GM12878 (cell line): Measurements from ENCODE around the gene ESPNL.

Experiments
- CBFB ChIP-seq: IDR thresholded peaks from 2 replicates; pipeline ENCODE4 v1.6.1; 2016; ENCODE audit warnings: antibody characterized with exemption, low read depth
- EP300 ChIP-seq, 2 experiments: fragments of 150-350 bp in 1 of 2; IDR thresholded peaks; 2 replicates each; pipeline ENCODE4 v1.6.1; 2011 to 2012; ENCODE audit warnings: low read depth in 2 of 2, low read length in 2 of 2, borderline replicate concordance in 1 of 2, improper control_type of control experiment in 1 of 2, inconsistent platforms in 1 of 2; ENCODE audit not compliant: control insufficient read depth in 1 of 2
- ESRRA ChIP-seq: IDR thresholded peaks from 2 replicates; pipeline ENCODE4 v1.6.1; 2012; ENCODE audit warnings: mild to moderate bottlenecking, low read length, improper control_type of control experiment
- FOXM1 ChIP-seq: IDR thresholded peaks from 2 replicates; pipeline ENCODE4 v1.6.1; 2012; ENCODE audit warnings: low read depth, mild to moderate bottlenecking, inconsistent platforms, low read length, moderate library complexity
- HDAC2 ChIP-seq: fragments of 200-600 bp; sonication (generic); IDR thresholded peaks from 2 replicates; pipeline ENCODE4 v1.6.1; 2017
- POLR2AphosphoS5 ChIP-seq: IDR thresholded peaks from 2 replicates; pipeline ENCODE4 v1.6.1; 2011; ENCODE audit warnings: mild to moderate bottlenecking, low read length, inconsistent platforms
- RAD21 ChIP-seq: IDR thresholded peaks from 2 replicates; pipeline ENCODE4 v1.6.1; 2011; ENCODE audit warnings: mild to moderate bottlenecking, low read depth, low read length, moderate library complexity; ENCODE audit not compliant: insufficient read depth
- RELA ChIP-seq: fragments of 450-650 bp; IDR thresholded peaks from 2 replicates; pipeline ENCODE4 v1.8.0; 2014; ENCODE audit warnings: borderline replicate concordance; ENCODE audit not compliant: partially characterized antibody
- STAT3 ChIP-seq: IDR thresholded peaks from 2 replicates; pipeline ENCODE4 v1.6.1; 2011; ENCODE audit warnings: low read depth, low read length, improper control_type of control experiment
- USF1 ChIP-seq: IDR thresholded peaks from 2 replicates; pipeline ENCODE4 v1.6.1; 2011; ENCODE audit warnings: borderline replicate concordance, low read depth, mild to moderate bottlenecking, moderate library complexity, mixed read lengths, low read length; ENCODE audit not compliant: insufficient read depth; ENCODE audit errors: extremely low read length
- ZSCAN29 ChIP-seq: fragments of 450-650 bp; IDR thresholded peaks from 2 replicates; pipeline ENCODE4 v1.6.1; 2017; ENCODE audit warnings: mild to moderate bottlenecking, moderate library complexity
- TF ChIP-seq, protein P1 (sequence below), 3 experiments: IDR thresholded peaks in 2 of 3; conservative IDR thresholded peaks in 1 of 3; 2 replicates each; pipeline ENCODE4 v1.5.1; 2011; ENCODE audit warnings: low read depth in 3 of 3, low read length in 3 of 3, mild to moderate bottlenecking in 3 of 3, control low read depth in 2 of 3, moderate library complexity in 2 of 3, inconsistent platforms in 1 of 3, mixed read lengths in 1 of 3; ENCODE audit not compliant: control insufficient read depth in 2 of 3, insufficient read depth in 1 of 3; ENCODE audit errors: extremely low read depth in 1 of 3

DNA sequence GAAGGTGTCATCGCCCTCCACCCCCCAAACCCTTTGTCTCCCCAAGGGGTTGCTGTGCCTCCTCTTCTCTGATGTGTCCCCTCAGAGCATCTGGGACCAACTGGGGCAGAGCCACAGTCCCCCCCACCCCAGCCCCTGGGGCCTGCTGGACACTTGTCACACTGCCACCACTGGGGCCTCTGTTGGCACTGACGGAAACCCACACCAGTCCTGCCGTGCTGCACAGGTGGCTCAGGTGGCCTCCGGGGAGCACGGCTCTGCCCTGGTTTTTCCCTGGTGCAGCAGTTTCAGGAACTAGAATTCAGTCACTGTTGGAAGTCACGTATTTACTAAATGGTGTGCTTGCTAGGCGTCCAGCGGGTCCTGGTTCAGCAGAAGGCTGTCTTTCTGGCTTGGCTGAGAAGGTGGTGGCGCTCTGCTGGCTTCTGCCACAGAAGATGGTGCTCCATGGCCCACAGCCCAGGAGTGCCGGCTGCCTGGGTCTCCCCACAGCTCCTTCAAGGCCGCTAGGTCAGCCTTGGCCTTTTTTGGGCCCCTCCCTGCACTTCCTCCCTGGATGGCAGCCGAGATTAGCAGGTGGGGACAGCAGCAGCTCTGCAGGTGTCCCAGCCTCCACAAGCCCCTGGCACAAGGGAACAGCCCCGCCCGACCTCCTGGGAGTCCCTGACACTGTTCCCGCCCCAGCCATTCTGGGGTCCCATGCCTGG lies 19.8 kb downstream of the ESPNL start:
- TF ChIP-seq FOXM1 = no peak
- no peak for TF ChIP-seq EP300 (IDR thresholded peaks at IDR 0.05; ENCODE audit: borderline replicate concordance in 1 of 2, control insufficient read depth in 1 of 2, low read depth in 2 of 2, low read length in 2 of 2)
- TF ChIP-seq RAD21 = no peak
- no peak for TF ChIP-seq CBFB
- no peak for TF ChIP-seq STAT3
- TF ChIP-seq, protein P1, sequence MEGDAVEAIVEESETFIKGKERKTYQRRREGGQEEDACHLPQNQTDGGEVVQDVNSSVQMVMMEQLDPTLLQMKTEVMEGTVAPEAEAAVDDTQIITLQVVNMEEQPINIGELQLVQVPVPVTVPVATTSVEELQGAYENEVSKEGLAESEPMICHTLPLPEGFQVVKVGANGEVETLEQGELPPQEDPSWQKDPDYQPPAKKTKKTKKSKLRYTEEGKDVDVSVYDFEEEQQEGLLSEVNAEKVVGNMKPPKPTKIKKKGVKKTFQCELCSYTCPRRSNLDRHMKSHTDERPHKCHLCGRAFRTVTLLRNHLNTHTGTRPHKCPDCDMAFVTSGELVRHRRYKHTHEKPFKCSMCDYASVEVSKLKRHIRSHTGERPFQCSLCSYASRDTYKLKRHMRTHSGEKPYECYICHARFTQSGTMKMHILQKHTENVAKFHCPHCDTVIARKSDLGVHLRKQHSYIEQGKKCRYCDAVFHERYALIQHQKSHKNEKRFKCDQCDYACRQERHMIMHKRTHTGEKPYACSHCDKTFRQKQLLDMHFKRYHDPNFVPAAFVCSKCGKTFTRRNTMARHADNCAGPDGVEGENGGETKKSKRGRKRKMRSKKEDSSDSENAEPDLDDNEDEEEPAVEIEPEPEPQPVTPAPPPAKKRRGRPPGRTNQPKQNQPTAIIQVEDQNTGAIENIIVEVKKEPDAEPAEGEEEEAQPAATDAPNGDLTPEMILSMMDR (IDR thresholded peaks at IDR 0.05 in 2 of 3, conservative IDR thresholded peaks at IDR 0.05 in 1 of 3; ENCODE audit: control insufficient read depth in 2 of 3, extremely low read depth in 1 of 3, insufficient read depth in 1 of 3, low read depth in 3 of 3, low read length in 3 of 3) = no peak
- TF ChIP-seq RELA = no peak
- TF ChIP-seq HDAC2 = no peak
- TF ChIP-seq USF1 = no peak
- no peak for TF ChIP-seq ESRRA
- TF ChIP-seq ZSCAN29 = no peak
- TF ChIP-seq POLR2AphosphoS5 = no peak
